Activated CD4-positive, alpha-beta T cell treated with anti-CD3 and anti-CD28 coated beads, Interleukin-2, amount 10 ng/mL, durations not matched to agents 7 days and 5 days (primary cell): ENCODE results near the gene RNF31. TPM values are rescaled to one million over a fixed set of nuclear protein-coding genes. Genes with fewer than 3 reads are reported as not detected.

Experiments used
- CTCF ChIA-PET: fragments of 350-600 bp; sonication (Branson Sonifier 250); formaldehyde crosslinking; loops from one replicate; lab custom pipeline; 2021; ENCODE audit warnings: antibody characterized with exemption; lab: Charles Lee
- POLR2A ChIA-PET: fragments of 350-600 bp; sonication (Branson Sonifier 250); formaldehyde crosslinking; loops from one replicate; lab custom pipeline; 2021; ENCODE audit warnings: antibody characterized with exemption; lab: Charles Lee
- DNase-seq: peaks from one replicate; pipeline ENCODE4 v3.0.0-alpha.2; 2020
- H3K27ac Mint-ChIP-seq: one replicate; pipeline ENCODE4 v1.8.0; 2021; ENCODE audit warnings: mild to moderate bottlenecking, moderate library complexity, mixed read lengths
- H3K27me3 Mint-ChIP-seq: one replicate; pipeline ENCODE4 v1.8.0; 2021; ENCODE audit warnings: mixed read lengths
- H3K36me3 Mint-ChIP-seq: one replicate; pipeline ENCODE4 v1.8.0; 2021; ENCODE audit warnings: low read depth, mixed read lengths
- H3K4me1 Mint-ChIP-seq: one replicate; pipeline ENCODE4 v1.8.0; 2021; ENCODE audit warnings: mixed read lengths
- H3K4me3 Mint-ChIP-seq: one replicate; pipeline ENCODE4 v1.8.0; 2021; ENCODE audit warnings: mild to moderate bottlenecking, moderate library complexity, mixed read lengths
- H3K9me3 Mint-ChIP-seq: one replicate; pipeline ENCODE4 v1.8.0; 2021; ENCODE audit warnings: mixed read lengths
- total RNA-seq, 2 experiments: library from RNA; stranded (reverse); gene quantifications; one replicate each; pipeline ENCODE4 v1.2.3, GENCODE V29; 2021

RNF31 gene
- total RNA-seq, 2 experiments from 2014 or later, result 147 to 160 TPM

- H3K4me3 Mint-ChIP-seq, result no peak overlapping the region
- POLR2A ChIA-PET, result no interaction called here
- H3K27me3 Mint-ChIP-seq, result no peaks in the 10 kb centered on the region
- peak overlapping the region; percentile 37 for H3K27ac Mint-ChIP-seq
- H3K9me3 Mint-ChIP-seq, result no peaks in the 10 kb centered on the region
- CTCF ChIA-PET, result interaction anchor here (0.6 to 1.6 kb wide), 4 partner anchors 14 to 30 kb away, joined by 3 read pairs; partner anchors contain the start of gene EMC9
- DNase-seq, result no peak
- H3K36me3 Mint-ChIP-seq, result peaks cover 68% of the 10 kb centered on the region
- H3K4me1 Mint-ChIP-seq, result peaks cover 31% of the 10 kb centered on the region
These were observed 7.8 kb downstream of the RNF31 start for GRCh38 chr14:24155100-24155499.

DNA sequence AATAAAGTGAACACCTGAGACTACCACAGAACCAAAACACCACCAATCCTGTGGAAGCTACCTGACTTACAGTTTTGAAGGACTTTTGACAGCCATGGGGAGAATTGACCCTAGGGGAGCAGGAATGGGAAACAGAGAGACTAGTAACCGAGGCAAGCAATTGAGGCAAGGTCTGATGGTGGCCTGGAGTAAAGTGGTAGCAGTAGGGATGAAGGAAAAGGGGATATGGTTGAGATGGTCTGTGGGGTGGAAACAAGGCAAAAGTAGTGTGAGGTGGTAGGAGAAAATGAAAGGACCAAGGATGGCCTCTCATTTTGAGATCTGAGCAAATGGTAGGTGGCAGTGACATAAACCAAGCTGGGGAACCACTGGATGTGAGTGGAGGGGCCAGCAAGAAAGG, 9.5 kb downstream of the RNF31 start:
- CTCF ChIA-PET, result interaction anchor here (0.7 to 2.3 kb wide), 3 partner anchors 19 to 81 kb away, joined by 3 to 5 read pairs (median 3); partner anchors contain the start of genes DCAF11 and NRL
- Mint-ChIP-seq H3K9me3 (no peaks in the 10 kb centered on the region), H3K4me1 (peaks cover 32% of the 10 kb centered on the region), H3K27ac (peak overlapping the region; percentile 60), H3K27me3 (no peaks in the 10 kb centered on the region), H3K36me3 (peaks cover 71% of the 10 kb centered on the region), H3K4me3 (no peak overlapping the region)
- POLR2A ChIA-PET, result no interaction called here
- no peak for DNase-seq

GRCh38 chr14:24157331-24157730, 10.0 kb downstream of the RNF31 start:
- H3K36me3 Mint-ChIP-seq, result peaks cover 72% of the 10 kb centered on the region
- DNase-seq, result no peak
- H3K27me3 Mint-ChIP-seq, result no peaks in the 10 kb centered on the region
- ChIA-PET CTCF (interaction anchor here (0.7 to 2.3 kb wide), 2 partner anchors 43 to 80 kb away, joined by 3 to 5 read pairs; partner anchors contain the start of genes DCAF11 and NRL), POLR2A (no interaction called here)
- no peaks in the 10 kb centered on the region for H3K9me3 Mint-ChIP-seq
- peak overlapping the region; percentile 73 for H3K27ac Mint-ChIP-seq
- peaks cover 36% of the 10 kb centered on the region for H3K4me1 Mint-ChIP-seq
- no peak overlapping the region for H3K4me3 Mint-ChIP-seq

DNA sequence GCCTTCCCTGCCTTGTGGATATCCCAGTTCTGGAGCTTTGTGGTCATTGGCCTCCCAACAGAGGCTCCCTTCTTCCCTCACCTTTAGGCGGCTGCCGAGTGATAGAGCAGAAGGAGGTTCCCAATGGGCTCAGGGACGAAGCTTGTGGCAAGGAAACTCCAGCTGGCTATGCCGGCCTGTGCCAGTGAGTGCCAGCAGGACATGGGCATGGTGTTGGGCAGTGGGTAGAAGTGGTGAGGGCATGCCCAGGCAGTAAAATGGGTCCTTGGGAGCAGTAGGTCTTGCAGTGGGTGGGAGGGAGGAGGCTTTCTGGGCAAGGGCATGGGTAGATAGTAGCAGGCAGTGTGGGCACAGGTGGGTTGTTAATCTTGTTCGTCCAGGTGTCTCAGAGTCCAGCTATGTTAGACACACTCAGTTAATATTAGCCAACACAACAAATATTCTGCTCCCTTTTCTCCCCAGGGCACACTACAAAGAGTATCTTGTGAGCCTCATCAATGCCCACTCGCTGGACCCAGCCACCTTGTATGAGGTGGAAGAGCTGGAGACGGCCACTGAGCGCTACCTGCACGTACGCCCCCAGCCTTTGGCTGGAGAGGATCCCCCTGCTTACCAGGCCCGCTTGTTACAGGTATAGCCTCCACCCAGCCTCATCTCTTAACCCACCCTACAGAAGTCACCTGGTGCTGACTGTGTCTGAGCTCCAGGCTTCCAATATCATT, 12.6 kb downstream of the RNF31 start:
- CTCF ChIA-PET, result interaction anchor here (1.1 to 6.2 kb wide), 22 partner anchors 8 to 266 kb away, joined by 3 to 69 read pairs (median 12); partner anchors contain the start of genes CIDEB, DCAF11, EMC9 and IPO4
- Mint-ChIP-seq H3K4me3 (peak overlapping the region; percentile 31), H3K9me3 (no peaks in the 10 kb centered on the region), H3K27me3 (no peaks in the 10 kb centered on the region), H3K4me1 (peaks cover 52% of the 10 kb centered on the region), H3K27ac (peak overlapping the region; percentile 100), H3K36me3 (peaks cover 84% of the 10 kb centered on the region)
- POLR2A ChIA-PET, result interaction anchor here (0.7 to 3.4 kb wide), 3 partner anchors 9 to 23 kb away, joined by 4 to 25 read pairs (median 6); partner anchors contain the start of genes PSME1, PSME2 and RNF31
- no peak for DNase-seq

GRCh38 chr14:24160499-24160849, 13.2 kb downstream of the RNF31 start:
- no peaks in the 10 kb centered on the region for H3K9me3 Mint-ChIP-seq
- no peaks in the 10 kb centered on the region for H3K27me3 Mint-ChIP-seq
- ChIA-PET CTCF (interaction anchor here (0.9 to 6.2 kb wide), 36 partner anchors 9 to 265 kb away, joined by 3 to 69 read pairs (median 7); partner anchors contain the start of genes CARMIL3, CHMP4A, CIDEB and DCAF11), POLR2A (interaction anchor here (1.3 to 3.4 kb wide), 5 partner anchors 13 to 82 kb away, joined by 5 to 25 read pairs (median 6); partner anchors contain the start of genes DCAF11, EMC9, NRL and PSME1)
- peak overlapping the region; percentile 100 for H3K27ac Mint-ChIP-seq
- peaks cover 54% of the 10 kb centered on the region for H3K4me1 Mint-ChIP-seq
- no peak for DNase-seq
- peaks cover 84% of the 10 kb centered on the region for H3K36me3 Mint-ChIP-seq
- peak overlapping the region; percentile 93 for H3K4me3 Mint-ChIP-seq

- ChIA-PET CTCF (interaction anchor here (0.7 to 6.2 kb wide), 41 partner anchors 9 to 265 kb away, joined by 3 to 69 read pairs (median 6); partner anchors contain the start of genes CARMIL3, CHMP4A, CIDEB and DCAF11), POLR2A (interaction anchor here (1.1 to 3.4 kb wide), 6 partner anchors 14 to 81 kb away, joined by 4 to 25 read pairs (median 6); partner anchors contain the start of genes DCAF11, EMC9, NRL and PSME1)
- H3K36me3 Mint-ChIP-seq, result peaks cover 85% of the 10 kb centered on the region
These were observed 13.8 kb downstream of the RNF31 start, which contains the start of gene IRF9 for GRCh38 chr14:24160850-24161804. Gene IRF9, plus strand, starts transcription at chr14:24161265. Its CDS starts 880 bp downstream, at chr14:24162145.

GRCh38 chr14:24162093-24162492, 14.8 kb downstream of the RNF31 start:
- DNase-seq, result no peak
- H3K4me1 Mint-ChIP-seq, result peaks cover 65% of the 10 kb centered on the region

More at GRCh38 chr14:24160850-24161804, 13.8 kb downstream of the RNF31 start, which contains the start of gene IRF9:
- Mint-ChIP-seq H3K27ac (peak within 1 kb of the TSS; percentile 100), H3K9me3 (no peaks in the 10 kb centered on the region), H3K4me1 (peaks cover 58% of the 10 kb centered on the region), H3K4me3 (peak within 1 kb of the TSS; percentile 93), H3K27me3 (no peaks in the 10 kb centered on the region)
- DNase-seq, result peak; percentile 98

GRCh38 chr14:24164518-24164991, 17.3 kb downstream of the RNF31 start:
- peak overlapping the region; percentile 61 for H3K27ac Mint-ChIP-seq
- peak overlapping the region; percentile 5 for H3K4me3 Mint-ChIP-seq
- CTCF ChIA-PET, result interaction anchor here (6.2 kb wide), 1 partner anchor 10 kb away, joined by 49 read pairs; no protein-coding TSS in a partner anchor
- POLR2A ChIA-PET, result no interaction called here
- no peaks in the 10 kb centered on the region for H3K27me3 Mint-ChIP-seq
- H3K9me3 Mint-ChIP-seq, result no peaks in the 10 kb centered on the region
- H3K36me3 Mint-ChIP-seq, result peaks cover 84% of the 10 kb centered on the region
- peaks cover 75% of the 10 kb centered on the region for H3K4me1 Mint-ChIP-seq
- no peak for DNase-seq

More at GRCh38 chr14:24162093-24162492, 14.8 kb downstream of the RNF31 start:
- Mint-ChIP-seq H3K27me3 (no peaks in the 10 kb centered on the region), H3K9me3 (no peaks in the 10 kb centered on the region), H3K4me3 (peak overlapping the region; percentile 93), H3K36me3 (peaks cover 87% of the 10 kb centered on the region), H3K27ac (peak overlapping the region; percentile 100)
- CTCF ChIA-PET, result interaction anchor here (1.0 to 6.2 kb wide), 21 partner anchors 11 to 155 kb away, joined by 3 to 69 read pairs (median 12); partner anchors contain the start of genes CHMP4A, DCAF11, EMC9 and IPO4
- POLR2A ChIA-PET, result interaction anchor here (0.7 to 3.4 kb wide), 4 partner anchors 15 to 80 kb away, joined by 5 to 25 read pairs (median 9); partner anchors contain the start of genes DCAF11, NRL, PSME2 and RNF31

GRCh38 chr14:24165785-24166184, 18.5 kb downstream of the RNF31 start:
- Mint-ChIP-seq H3K27me3 (no peaks in the 10 kb centered on the region), H3K4me3 (no peak overlapping the region), H3K4me1 (peaks cover 71% of the 10 kb centered on the region), H3K9me3 (no peaks in the 10 kb centered on the region), H3K27ac (no peak overlapping the region), H3K36me3 (peaks cover 82% of the 10 kb centered on the region)
- ChIA-PET POLR2A (no interaction called here), CTCF (interaction anchor here (0.6 to 6.2 kb wide), 2 partner anchors 9 to 61 kb away, joined by 4 to 49 read pairs; no protein-coding TSS in a partner anchor)
- no peak for DNase-seq

- Mint-ChIP-seq H3K4me1 (peaks cover 77% of the 10 kb centered on the region), H3K27ac (peak overlapping the region; percentile 70), H3K4me3 (no peak overlapping the region), H3K9me3 (no peaks in the 10 kb centered on the region), H3K36me3 (peaks cover 74% of the 10 kb centered on the region), H3K27me3 (no peaks in the 10 kb centered on the region)
- CTCF ChIA-PET, result interaction anchor here (1.6 kb wide), 1 partner anchor 13 kb away, joined by 5 read pairs; no protein-coding TSS in a partner anchor
- POLR2A ChIA-PET, result interaction anchor here (0.6 kb wide), 1 partner anchor 28 kb away, joined by 3 read pairs; the partner anchor contains the start of gene TM9SF1
- DNase-seq, result no peak
These were observed 20.3 kb downstream of the RNF31 start for GRCh38 chr14:24167469-24168114.
